ENCODE results near the gene RAB38.

The RAB38 gene

GRCh38 chr11:88101881-88102597 lies 73.2 kb downstream of the RAB38 start:
- no peak for DNase-seq

- no peak for DNase-seq
Measured at GRCh38 chr11:88100151-88100550, 75.1 kb downstream of the RAB38 start.

GRCh38 chr11:88098289-88098688 lies 77.0 kb downstream of the RAB38 start:
- no peak for DNase-seq

- no peak for DNase-seq
Measured at GRCh38 chr11:88089134-88089533, 86.1 kb downstream of the RAB38 start.

- DNase-seq = no peak
Measured at GRCh38 chr11:88087337-88087736, 87.9 kb downstream of the RAB38 start.

- no peak for DNase-seq
Measured at GRCh38 chr11:88086297-88086696, 88.9 kb downstream of the RAB38 start.

- no peak for DNase-seq
Measured at GRCh38 chr11:88070437-88070836, 104.8 kb downstream of the RAB38 start.

GRCh38 chr11:88068848-88069554 lies 106.2 kb downstream of the RAB38 start:
- DNase-seq = no peak

GRCh38 chr11:88066090-88066489 lies 109.2 kb downstream of the RAB38 start:
- no peak for DNase-seq

GRCh38 chr11:88064097-88064705 lies 111.0 kb downstream of the RAB38 start:
- DNase-seq = no peak

Measured in activated naive CD4-positive, alpha-beta T cell treated with anti-CD3 and anti-CD28 coated beads, Interleukin-2, amount 50 U/mL, for 16 hours (primary cell).